SK-N-SH treated with all-trans-retinoic acid at 6 μM for 48 hours (cell line): ENCODE results near the gene DLG5.

Experiments
- ATAC-seq: fragments of 200-7000 bp; cut with Tn5 transposase; 3 replicates; pipeline ENCODE4 v1.9.1; 2020; ENCODE audit warnings: mild to moderate bottlenecking, moderate library complexity
- ARNTL ChIP-seq: fragments of 450-650 bp; formaldehyde crosslinking; IDR thresholded peaks from 2 replicates; pipeline ENCODE4 v1.5.0; 2020; ENCODE audit warnings: low read depth, mild to moderate bottlenecking, moderate library complexity, borderline replicate concordance
- CSDC2 ChIP-seq: fragments of 250-450 bp; sonication (Bioruptor Pico); IDR thresholded peaks from 2 replicates; pipeline ENCODE4 v1.5.0; 2020; ENCODE audit warnings: mild to moderate bottlenecking, moderate library complexity
- ESRRG ChIP-seq: fragments of 250-450 bp; sonication (Bioruptor Pico); IDR thresholded peaks from 2 replicates; pipeline ENCODE4 v1.6.1; 2021; ENCODE audit warnings: mild to moderate bottlenecking
- OSR1 ChIP-seq: fragments of 250-450 bp; sonication (Bioruptor Pico); IDR thresholded peaks from 2 replicates; pipeline ENCODE4 v1.8.0; 2022; ENCODE audit warnings: moderate library complexity, mild to moderate bottlenecking, inconsistent platforms
- RARB ChIP-seq: fragments of 250-450 bp; sonication (Bioruptor Pico); IDR thresholded peaks from 2 replicates; pipeline ENCODE4 v1.8.0; 2021; ENCODE audit warnings: mild to moderate bottlenecking, moderate library complexity
- SNAI2 ChIP-seq: fragments of 250-450 bp; sonication (Bioruptor Pico); IDR thresholded peaks from 2 replicates; pipeline ENCODE4 v1.5.0; 2020; ENCODE audit warnings: mild to moderate bottlenecking, moderate library complexity
- TOX ChIP-seq: fragments of 250-450 bp; sonication (Bioruptor Pico); IDR thresholded peaks from 2 replicates; pipeline ENCODE4 v1.8.0; 2021; ENCODE audit warnings: mild to moderate bottlenecking, moderate library complexity, borderline replicate concordance
- ZC3H10 ChIP-seq: fragments of 250-450 bp; sonication (Bioruptor Pico); IDR thresholded peaks from 2 replicates; pipeline ENCODE4 v1.5.1; 2021; ENCODE audit warnings: mild to moderate bottlenecking, moderate library complexity
- ZFP3 ChIP-seq: fragments of 250-450 bp; sonication (Bioruptor Pico); IDR thresholded peaks from 2 replicates; pipeline ENCODE4 v1.5.0; 2020; ENCODE audit warnings: mild to moderate bottlenecking, moderate library complexity
- ZFP30 ChIP-seq: fragments of 450-650 bp; formaldehyde crosslinking; IDR thresholded peaks from 2 replicates; pipeline ENCODE4 v1.5.0; 2022; ENCODE audit warnings: mild to moderate bottlenecking, moderate library complexity
- ZNF70 ChIP-seq: fragments of 450-650 bp; formaldehyde crosslinking; IDR thresholded peaks from 2 replicates; pipeline ENCODE4 v1.5.0; 2020; ENCODE audit warnings: mild to moderate bottlenecking, moderate library complexity
- ZNF8 ChIP-seq: fragments of 450-650 bp; formaldehyde crosslinking; IDR thresholded peaks from 2 replicates; pipeline ENCODE4 v1.5.0; 2020; ENCODE audit warnings: mild to moderate bottlenecking, moderate library complexity
- TF ChIP-seq, protein P1 (sequence below): fragments of 250-450 bp; sonication (Bioruptor Pico); IDR thresholded peaks from 2 replicates; pipeline ENCODE4 v1.5.0; 2020; ENCODE audit warnings: mild to moderate bottlenecking, moderate library complexity
- TF ChIP-seq, protein P2 (sequence below): fragments of 250-450 bp; sonication (Bioruptor Pico); IDR thresholded peaks from 2 replicates; pipeline ENCODE4 v1.8.0; 2021; ENCODE audit warnings: low read depth, mild to moderate bottlenecking, moderate library complexity, borderline replicate concordance
- TF ChIP-seq, protein P3 (sequence below): fragments of 250-450 bp; sonication (Bioruptor Pico); IDR thresholded peaks from 2 replicates; pipeline ENCODE4 v1.5.1; 2021; ENCODE audit warnings: mild to moderate bottlenecking, moderate library complexity
- TF ChIP-seq, protein P4 (sequence below): fragments of 250-450 bp; sonication (Bioruptor Pico); IDR thresholded peaks from 2 replicates; pipeline ENCODE4 v1.8.0; 2020; ENCODE audit warnings: mild to moderate bottlenecking, moderate library complexity, borderline replicate concordance
- TF ChIP-seq, protein P5 (sequence below): fragments of 250-450 bp; sonication (Bioruptor Pico); IDR thresholded peaks from 2 replicates; pipeline ENCODE4 v1.5.1; 2020; ENCODE audit warnings: low read depth, mild to moderate bottlenecking, moderate library complexity

DLG5 gene

DNA sequence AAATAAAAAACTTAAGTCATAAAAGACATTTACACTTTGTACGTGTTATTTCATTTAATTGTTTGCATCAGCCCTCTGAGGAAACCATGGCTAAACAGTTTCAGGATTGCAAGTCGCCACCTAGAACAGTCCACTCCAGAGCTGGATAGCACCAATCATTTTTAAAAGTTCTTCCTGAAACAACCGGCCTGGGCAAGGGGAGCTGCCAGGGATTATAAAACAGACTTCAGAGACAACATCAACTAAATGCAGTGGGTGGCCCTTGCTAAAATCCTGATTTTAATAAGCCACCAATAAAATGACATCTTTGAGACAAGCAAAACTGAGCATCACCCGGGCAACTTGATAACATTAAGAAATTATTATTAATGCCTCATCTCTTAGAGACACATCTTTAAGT lies 13.5 kb downstream of the DLG5 start:
- ATAC-seq: no peak; the same call in 1 of the 3 replicates
- TF ChIP-seq SNAI2 (CRISPR knock-in tag) (no peak), ESRRG (CRISPR knock-in tag) (no peak), ZNF8 (CRISPR knock-in tag) (no peak), ZFP30 (CRISPR knock-in tag) (no peak), TOX (CRISPR knock-in tag) (no peak), ZNF70 (CRISPR knock-in tag) (no peak), RARB (CRISPR knock-in tag) (no peak), CSDC2 (CRISPR knock-in tag) (no peak), OSR1 (no peak), ARNTL (CRISPR knock-in tag) (no peak)
- TF ChIP-seq, protein P1, sequence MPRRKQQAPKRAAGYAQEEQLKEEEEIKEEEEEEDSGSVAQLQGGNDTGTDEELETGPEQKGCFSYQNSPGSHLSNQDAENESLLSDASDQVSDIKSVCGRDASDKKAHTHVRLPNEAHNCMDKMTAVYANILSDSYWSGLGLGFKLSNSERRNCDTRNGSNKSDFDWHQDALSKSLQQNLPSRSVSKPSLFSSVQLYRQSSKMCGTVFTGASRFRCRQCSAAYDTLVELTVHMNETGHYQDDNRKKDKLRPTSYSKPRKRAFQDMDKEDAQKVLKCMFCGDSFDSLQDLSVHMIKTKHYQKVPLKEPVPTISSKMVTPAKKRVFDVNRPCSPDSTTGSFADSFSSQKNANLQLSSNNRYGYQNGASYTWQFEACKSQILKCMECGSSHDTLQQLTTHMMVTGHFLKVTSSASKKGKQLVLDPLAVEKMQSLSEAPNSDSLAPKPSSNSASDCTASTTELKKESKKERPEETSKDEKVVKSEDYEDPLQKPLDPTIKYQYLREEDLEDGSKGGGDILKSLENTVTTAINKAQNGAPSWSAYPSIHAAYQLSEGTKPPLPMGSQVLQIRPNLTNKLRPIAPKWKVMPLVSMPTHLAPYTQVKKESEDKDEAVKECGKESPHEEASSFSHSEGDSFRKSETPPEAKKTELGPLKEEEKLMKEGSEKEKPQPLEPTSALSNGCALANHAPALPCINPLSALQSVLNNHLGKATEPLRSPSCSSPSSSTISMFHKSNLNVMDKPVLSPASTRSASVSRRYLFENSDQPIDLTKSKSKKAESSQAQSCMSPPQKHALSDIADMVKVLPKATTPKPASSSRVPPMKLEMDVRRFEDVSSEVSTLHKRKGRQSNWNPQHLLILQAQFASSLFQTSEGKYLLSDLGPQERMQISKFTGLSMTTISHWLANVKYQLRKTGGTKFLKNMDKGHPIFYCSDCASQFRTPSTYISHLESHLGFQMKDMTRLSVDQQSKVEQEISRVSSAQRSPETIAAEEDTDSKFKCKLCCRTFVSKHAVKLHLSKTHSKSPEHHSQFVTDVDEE: no peak
- TF ChIP-seq, protein P2, sequence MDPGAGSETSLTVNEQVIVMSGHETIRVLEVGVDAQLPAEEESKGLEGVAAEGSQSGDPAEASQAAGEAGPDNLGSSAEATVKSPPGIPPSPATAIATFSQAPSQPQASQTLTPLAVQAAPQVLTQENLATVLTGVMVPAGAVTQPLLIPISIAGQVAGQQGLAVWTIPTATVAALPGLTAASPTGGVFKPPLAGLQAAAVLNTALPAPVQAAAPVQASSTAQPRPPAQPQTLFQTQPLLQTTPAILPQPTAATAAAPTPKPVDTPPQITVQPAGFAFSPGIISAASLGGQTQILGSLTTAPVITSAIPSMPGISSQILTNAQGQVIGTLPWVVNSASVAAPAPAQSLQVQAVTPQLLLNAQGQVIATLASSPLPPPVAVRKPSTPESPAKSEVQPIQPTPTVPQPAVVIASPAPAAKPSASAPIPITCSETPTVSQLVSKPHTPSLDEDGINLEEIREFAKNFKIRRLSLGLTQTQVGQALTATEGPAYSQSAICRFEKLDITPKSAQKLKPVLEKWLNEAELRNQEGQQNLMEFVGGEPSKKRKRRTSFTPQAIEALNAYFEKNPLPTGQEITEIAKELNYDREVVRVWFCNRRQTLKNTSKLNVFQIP (CRISPR knock-in tag): no peak
- TF ChIP-seq, protein P3, sequence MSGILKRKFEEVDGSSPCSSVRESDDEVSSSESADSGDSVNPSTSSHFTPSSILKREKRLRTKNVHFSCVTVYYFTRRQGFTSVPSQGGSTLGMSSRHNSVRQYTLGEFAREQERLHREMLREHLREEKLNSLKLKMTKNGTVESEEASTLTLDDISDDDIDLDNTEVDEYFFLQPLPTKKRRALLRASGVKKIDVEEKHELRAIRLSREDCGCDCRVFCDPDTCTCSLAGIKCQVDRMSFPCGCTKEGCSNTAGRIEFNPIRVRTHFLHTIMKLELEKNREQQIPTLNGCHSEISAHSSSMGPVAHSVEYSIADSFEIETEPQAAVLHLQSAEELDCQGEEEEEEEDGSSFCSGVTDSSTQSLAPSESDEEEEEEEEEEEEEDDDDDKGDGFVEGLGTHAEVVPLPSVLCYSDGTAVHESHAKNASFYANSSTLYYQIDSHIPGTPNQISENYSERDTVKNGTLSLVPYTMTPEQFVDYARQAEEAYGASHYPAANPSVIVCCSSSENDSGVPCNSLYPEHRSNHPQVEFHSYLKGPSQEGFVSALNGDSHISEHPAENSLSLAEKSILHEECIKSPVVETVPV: no peak
- TF ChIP-seq, protein P4, sequence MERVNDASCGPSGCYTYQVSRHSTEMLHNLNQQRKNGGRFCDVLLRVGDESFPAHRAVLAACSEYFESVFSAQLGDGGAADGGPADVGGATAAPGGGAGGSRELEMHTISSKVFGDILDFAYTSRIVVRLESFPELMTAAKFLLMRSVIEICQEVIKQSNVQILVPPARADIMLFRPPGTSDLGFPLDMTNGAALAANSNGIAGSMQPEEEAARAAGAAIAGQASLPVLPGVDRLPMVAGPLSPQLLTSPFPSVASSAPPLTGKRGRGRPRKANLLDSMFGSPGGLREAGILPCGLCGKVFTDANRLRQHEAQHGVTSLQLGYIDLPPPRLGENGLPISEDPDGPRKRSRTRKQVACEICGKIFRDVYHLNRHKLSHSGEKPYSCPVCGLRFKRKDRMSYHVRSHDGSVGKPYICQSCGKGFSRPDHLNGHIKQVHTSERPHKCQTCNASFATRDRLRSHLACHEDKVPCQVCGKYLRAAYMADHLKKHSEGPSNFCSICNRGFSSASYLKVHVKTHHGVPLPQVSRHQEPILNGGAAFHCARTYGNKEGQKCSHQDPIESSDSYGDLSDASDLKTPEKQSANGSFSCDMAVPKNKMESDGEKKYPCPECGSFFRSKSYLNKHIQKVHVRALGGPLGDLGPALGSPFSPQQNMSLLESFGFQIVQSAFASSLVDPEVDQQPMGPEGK (CRISPR knock-in tag): no peak
- TF ChIP-seq, protein P5, sequence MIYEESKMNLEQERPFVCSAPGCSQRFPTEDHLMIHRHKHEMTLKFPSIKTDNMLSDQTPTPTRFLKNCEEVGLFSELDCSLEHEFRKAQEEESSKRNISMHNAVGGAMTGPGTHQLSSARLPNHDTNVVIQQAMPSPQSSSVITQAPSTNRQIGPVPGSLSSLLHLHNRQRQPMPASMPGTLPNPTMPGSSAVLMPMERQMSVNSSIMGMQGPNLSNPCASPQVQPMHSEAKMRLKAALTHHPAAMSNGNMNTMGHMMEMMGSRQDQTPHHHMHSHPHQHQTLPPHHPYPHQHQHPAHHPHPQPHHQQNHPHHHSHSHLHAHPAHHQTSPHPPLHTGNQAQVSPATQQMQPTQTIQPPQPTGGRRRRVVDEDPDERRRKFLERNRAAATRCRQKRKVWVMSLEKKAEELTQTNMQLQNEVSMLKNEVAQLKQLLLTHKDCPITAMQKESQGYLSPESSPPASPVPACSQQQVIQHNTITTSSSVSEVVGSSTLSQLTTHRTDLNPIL (CRISPR knock-in tag): no peak

DNA sequence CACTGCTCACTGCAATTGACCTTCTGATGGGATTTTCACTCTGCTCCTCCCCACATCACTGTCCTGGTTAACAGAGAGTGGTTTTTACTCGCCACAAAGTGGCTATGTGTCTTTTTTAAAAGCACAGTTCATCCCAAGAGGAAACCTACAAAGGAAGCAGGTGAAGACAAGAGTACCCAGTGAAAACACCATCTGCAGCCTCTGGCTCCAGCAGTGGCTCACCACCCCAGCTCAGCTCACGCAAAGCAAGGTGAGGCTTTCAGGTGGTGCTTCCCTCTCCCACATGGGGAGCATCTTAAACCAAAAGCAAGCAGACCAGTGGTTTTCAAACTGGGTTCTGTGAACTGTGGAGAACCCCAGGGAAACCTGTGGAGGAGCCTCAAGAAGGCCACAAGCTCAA lies 14.0 kb downstream of the DLG5 start:
- no peak for ATAC-seq

More for the DNA sequence above, 14.0 kb downstream of the DLG5 start:
- no peak for TF ChIP-seq RARB (CRISPR knock-in tag)
- TF ChIP-seq, protein P3: no peak
- TF ChIP-seq TOX (CRISPR knock-in tag): no peak
- TF ChIP-seq ZNF70 (CRISPR knock-in tag): no peak
- TF ChIP-seq ZFP3 (CRISPR knock-in tag): no peak
- no peak for TF ChIP-seq ZC3H10
- TF ChIP-seq OSR1: no peak
- TF ChIP-seq, protein P2 (CRISPR knock-in tag): no peak
